ENCODE results near the gene IL17RE. TPM values are rescaled to one million over a fixed set of nuclear protein-coding genes. Genes with fewer than 3 reads are reported as not detected.
A peak's percentile ranks its signal among the peaks of the same experiment; 100 is the strongest.

IL17RE gene
- total RNA-seq, 1 donor from 2014 or later = 4.1 TPM

- TF ChIP-seq, protein P1, sequence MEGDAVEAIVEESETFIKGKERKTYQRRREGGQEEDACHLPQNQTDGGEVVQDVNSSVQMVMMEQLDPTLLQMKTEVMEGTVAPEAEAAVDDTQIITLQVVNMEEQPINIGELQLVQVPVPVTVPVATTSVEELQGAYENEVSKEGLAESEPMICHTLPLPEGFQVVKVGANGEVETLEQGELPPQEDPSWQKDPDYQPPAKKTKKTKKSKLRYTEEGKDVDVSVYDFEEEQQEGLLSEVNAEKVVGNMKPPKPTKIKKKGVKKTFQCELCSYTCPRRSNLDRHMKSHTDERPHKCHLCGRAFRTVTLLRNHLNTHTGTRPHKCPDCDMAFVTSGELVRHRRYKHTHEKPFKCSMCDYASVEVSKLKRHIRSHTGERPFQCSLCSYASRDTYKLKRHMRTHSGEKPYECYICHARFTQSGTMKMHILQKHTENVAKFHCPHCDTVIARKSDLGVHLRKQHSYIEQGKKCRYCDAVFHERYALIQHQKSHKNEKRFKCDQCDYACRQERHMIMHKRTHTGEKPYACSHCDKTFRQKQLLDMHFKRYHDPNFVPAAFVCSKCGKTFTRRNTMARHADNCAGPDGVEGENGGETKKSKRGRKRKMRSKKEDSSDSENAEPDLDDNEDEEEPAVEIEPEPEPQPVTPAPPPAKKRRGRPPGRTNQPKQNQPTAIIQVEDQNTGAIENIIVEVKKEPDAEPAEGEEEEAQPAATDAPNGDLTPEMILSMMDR (conservative IDR thresholded peaks at IDR 0.05; ENCODE audit: low read depth, low read length) = peak; percentile 72
- no peak for DNase-seq (ENCODE audit: low read depth)
- H3K4me3 ChIP-seq (ENCODE audit: low read depth, low read length) = peak overlapping the region; percentile 67
Measured at GRCh38 chr3:9946112-9947024, 43.7 kb downstream of the IL17RE start.

DNA sequence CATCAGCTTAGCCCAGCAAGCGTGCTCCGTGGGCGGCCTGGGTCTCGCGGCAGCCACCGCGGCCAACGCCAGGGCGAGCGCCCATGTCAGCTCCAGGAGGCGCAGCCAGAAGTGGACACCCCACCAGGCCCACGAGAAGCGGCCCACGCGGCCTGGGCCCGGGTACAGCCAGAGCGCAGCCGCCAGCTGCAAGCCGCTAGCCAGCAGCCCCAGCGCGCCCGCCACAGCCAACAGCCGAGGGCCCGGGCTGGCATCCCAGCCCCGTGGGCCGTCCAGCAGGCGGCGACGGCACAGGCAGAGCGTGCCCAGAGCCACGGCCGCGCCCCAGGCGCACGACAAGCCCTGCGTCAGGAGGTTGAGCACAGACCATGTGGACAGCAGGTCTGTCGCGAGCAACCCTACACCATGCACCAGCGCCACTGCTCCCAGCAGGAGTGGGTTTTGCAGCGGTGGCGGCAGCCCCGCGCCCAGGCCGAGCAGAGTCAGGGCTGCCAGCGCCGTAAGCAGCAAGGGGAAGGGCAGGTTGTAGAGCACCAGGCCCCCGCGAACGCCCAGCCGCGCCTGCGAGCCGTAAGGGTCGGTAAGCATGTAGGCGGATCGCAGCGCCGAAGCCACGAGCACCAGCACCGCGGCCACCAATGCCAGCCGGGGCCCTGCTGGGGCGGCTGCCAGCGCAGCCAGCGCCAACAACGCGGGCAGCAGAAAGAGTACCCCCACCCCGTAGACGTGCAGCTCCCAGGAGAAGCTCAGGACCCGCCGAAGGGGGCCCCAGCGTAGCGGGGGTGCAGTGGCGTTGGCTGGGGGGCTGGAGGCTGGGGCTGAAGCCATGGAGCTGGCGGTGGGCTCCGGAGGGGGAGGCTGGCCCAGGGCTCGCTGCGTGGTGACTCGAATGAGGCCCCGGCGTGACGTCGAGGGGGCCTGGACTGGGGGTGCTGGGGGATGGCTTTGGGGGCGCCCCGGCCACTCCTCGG lies 44.7 kb downstream of the IL17RE start:
- TF ChIP-seq, protein P1 (conservative IDR thresholded peaks at IDR 0.05; ENCODE audit: low read depth, low read length) = peak; percentile 59
- no peak for DNase-seq (ENCODE audit: low read depth)
- peak overlapping the region; percentile 67 for H3K4me3 ChIP-seq (ENCODE audit: low read depth, low read length)

GRCh38 chr3:9948586-9948985 lies 45.9 kb downstream of the IL17RE start:
- TF ChIP-seq, protein P1 (conservative IDR thresholded peaks at IDR 0.05; ENCODE audit: low read depth, low read length) = no peak
- H3K4me3 ChIP-seq (ENCODE audit: low read depth, low read length) = no peak overlapping the region
- DNase-seq (ENCODE audit: low read depth) = no peak

DNA sequence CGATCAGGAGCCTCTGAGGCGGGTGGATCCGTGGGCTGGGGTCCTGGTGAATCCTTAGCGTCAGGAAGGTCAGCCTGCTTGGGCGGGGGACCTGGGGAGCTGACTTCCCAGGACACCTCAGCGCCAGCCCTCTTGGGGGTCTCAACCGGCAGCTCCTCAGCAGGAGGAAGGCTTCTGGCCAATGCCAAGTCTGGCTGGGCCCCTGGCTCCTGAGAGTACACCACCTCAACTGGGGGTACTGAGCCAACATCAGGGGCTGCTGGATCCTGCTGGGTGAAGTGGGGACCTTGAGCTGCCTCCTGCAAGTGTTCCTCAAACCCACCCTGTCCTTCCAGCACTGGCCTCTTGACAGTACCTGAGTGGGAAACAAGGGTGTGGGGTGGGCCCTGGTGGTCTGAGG lies 46.5 kb downstream of the IL17RE start:
- no peak overlapping the region for H3K4me3 ChIP-seq (ENCODE audit: low read depth, low read length)
- TF ChIP-seq, protein P1 (conservative IDR thresholded peaks at IDR 0.05; ENCODE audit: low read depth, low read length) = no peak
- DNase-seq (ENCODE audit: low read depth) = no peak

GRCh38 chr3:9949626-9950025 lies 47.0 kb downstream of the IL17RE start:
- TF ChIP-seq, protein P1 (conservative IDR thresholded peaks at IDR 0.05; ENCODE audit: low read depth, low read length) = no peak

GRCh38 chr3:9951126-9951525 lies 48.5 kb downstream of the IL17RE start:
- TF ChIP-seq, protein P1 (conservative IDR thresholded peaks at IDR 0.05; ENCODE audit: low read depth, low read length) = no peak
- H3K4me3 ChIP-seq (ENCODE audit: low read depth, low read length) = no peak overlapping the region
- DNase-seq (ENCODE audit: low read depth) = no peak

More at GRCh38 chr3:9949626-9950025, 47.0 kb downstream of the IL17RE start:
- DNase-seq (ENCODE audit: low read depth) = no peak
- H3K4me3 ChIP-seq (ENCODE audit: low read depth, low read length) = no peak overlapping the region

Data from epithelial cell of proximal tubule (primary cell).